ENCODE measurements around the gene RARRES1. TPM values are rescaled to one million over a fixed set of nuclear protein-coding genes. Genes with fewer than 3 reads are reported as not detected.

The RARRES1 gene, protein sequence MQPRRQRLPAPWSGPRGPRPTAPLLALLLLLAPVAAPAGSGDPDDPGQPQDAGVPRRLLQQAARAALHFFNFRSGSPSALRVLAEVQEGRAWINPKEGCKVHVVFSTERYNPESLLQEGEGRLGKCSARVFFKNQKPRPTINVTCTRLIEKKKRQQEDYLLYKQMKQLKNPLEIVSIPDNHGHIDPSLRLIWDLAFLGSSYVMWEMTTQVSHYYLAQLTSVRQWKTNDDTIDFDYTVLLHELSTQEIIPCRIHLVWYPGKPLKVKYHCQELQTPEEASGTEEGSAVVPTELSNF
- total RNA-seq (2014; rRNA removed; shearing (Covaris generic)): not detected in 2 replicates
- not detected in 2 replicates for total RNA-seq (2022)
- Bru-seq, nascent RNA: not detected
- BruChase-seq, experiment 1, labeled RNA remaining after a 6-hour chase: percentile 7 among the genes with signal in this experiment
- not detected for BruChase-seq, experiment 2, labeled RNA remaining after a 2-hour chase
- long read RNA-seq, partial matches to known transcripts: 0 of 4 reads
- long read RNA-seq, other reads (novel, unspliced or antisense): 4 of 4 reads

DNA sequence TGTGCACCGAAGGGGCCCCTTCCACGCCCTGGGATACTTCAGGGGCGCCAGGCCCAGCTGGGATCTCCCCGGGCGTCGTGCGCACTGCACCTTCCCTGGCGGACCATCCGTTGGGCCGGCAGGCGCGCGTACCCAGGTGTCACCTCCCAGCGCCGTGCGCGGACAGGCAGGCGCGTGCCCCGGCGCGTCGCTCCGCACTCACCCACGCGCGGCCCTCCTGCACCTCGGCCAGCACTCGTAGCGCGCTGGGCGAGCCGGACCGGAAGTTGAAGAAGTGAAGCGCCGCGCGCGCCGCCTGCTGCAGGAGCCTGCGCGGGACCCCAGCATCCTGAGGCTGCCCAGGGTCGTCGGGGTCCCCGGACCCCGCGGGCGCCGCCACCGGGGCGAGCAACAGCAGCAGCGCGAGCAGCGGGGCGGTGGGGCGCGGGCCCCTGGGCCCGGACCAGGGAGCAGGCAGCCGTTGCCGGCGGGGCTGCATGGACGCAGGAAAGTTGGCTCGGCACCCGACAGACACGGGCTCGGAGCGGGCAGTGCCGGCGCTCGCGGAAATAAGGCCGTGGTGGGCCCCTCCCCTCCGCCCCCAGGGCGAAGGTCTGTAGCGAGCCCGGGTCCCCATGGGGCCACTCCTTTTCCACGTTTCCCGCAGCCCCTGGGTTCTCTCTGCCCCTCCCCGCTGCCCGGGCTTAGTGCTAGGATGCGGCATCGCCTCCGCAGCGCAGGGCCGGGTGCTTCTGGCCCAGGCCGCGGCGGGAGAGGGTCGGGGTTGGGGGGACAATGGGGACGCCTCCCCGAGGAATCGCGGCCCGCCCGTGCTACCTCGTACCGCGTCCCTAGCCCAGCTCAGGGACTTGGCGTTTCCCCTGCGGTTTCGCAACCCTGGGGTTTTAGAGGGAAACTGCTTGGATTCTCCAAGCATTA is at the start of gene RARRES1:
Gene RARRES1, minus strand, starts transcription at position 520 of the 918 bp plus-strand sequence. Its CDS starts 42 bp downstream, at position 478.
- Histone ChIP-seq H3K36me3 (ENCODE audit: insufficient read depth, low read length) (peaks cover 3% of the 10 kb centered on the region; the same call in 1 of the 2 replicates), H3K4me1 (ENCODE audit: insufficient read depth, low read length, poor library complexity, severe bottlenecking) (peaks cover 5% of the 10 kb centered on the region), H3K4me2 (ENCODE audit: low read length) (peak within 1 kb of the TSS; percentile 5; the same call in 1 of the 2 replicates), H3K27ac (ENCODE audit: low read depth, low read length, poor library complexity, severe bottlenecking) (no peak within 1 kb of the TSS), H3K4me3 (ENCODE audit: low read depth, low read length, poor library complexity, severe bottlenecking) (no peak within 1 kb of the TSS), H2AFZ (ENCODE audit: low read length) (no peak within 1 kb of the TSS), H3K9me3 (ENCODE audit: low read length) (peaks cover 10% of the 10 kb centered on the region), H3K79me2 (ENCODE audit: insufficient read depth, low read depth, low read length) (no peaks in the 10 kb centered on the region), H3K9me2 (ENCODE audit: insufficient read depth, low read length) (no peaks in the 10 kb centered on the region), H4K20me1 (ENCODE audit: insufficient read depth, low read length) (no peaks in the 10 kb centered on the region)
- no TSS peak for BruUV-seq (replicated peaks)
- no peak for TF ChIP-seq EZH2phosphoT487 (IDR thresholded peaks at IDR 0.05; ENCODE audit: borderline replicate concordance, low read depth, low read length)
- TF ChIP-seq, protein P1, sequence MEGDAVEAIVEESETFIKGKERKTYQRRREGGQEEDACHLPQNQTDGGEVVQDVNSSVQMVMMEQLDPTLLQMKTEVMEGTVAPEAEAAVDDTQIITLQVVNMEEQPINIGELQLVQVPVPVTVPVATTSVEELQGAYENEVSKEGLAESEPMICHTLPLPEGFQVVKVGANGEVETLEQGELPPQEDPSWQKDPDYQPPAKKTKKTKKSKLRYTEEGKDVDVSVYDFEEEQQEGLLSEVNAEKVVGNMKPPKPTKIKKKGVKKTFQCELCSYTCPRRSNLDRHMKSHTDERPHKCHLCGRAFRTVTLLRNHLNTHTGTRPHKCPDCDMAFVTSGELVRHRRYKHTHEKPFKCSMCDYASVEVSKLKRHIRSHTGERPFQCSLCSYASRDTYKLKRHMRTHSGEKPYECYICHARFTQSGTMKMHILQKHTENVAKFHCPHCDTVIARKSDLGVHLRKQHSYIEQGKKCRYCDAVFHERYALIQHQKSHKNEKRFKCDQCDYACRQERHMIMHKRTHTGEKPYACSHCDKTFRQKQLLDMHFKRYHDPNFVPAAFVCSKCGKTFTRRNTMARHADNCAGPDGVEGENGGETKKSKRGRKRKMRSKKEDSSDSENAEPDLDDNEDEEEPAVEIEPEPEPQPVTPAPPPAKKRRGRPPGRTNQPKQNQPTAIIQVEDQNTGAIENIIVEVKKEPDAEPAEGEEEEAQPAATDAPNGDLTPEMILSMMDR (conservative IDR thresholded peaks at IDR 0.05; ENCODE audit: low read length): no peak
- intact Hi-C loops (cut with micrococcal nuclease; ENCODE audit: unreplicated experiment): no loop called here
- CTCF ChIA-PET (ENCODE audit: unreplicated experiment): no interaction called here
- DNase-seq (ENCODE audit: low spot score): no peak
- POLR2A ChIA-PET: no interaction called here

DNA sequence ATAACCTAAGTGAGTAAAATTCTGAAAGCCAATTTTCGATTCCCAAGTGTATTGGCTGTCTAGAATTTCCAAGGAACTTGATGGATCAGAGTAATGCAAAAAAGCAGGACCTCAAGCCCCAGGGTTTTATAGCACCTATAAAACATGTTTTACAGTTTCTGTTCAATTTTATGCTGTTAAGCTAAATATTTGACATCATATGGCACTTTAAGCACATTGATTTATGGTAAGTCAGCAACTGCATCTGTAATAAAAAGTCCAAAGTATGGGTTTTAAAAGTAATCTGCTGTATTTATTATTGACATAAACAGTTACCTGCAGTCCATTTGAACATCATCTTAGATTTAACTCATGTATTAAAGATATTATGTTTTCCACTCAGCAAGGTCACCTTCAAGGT is 49.6 kb upstream of the RARRES1 start:
- BruUV-seq (replicated peaks): no TSS peak
- no peaks in the 10 kb centered on the region for H3K9me3 ChIP-seq (ENCODE audit: low read length)
- intact Hi-C loops (cut with micrococcal nuclease; ENCODE audit: unreplicated experiment): no loop called here

More for the DNA sequence above, 49.6 kb upstream of the RARRES1 start:
- no peak for DNase-seq (ENCODE audit: low spot score)
- Histone ChIP-seq H3K27ac (ENCODE audit: low read depth, low read length, poor library complexity, severe bottlenecking) (no peak overlapping the region), H3K4me1 (ENCODE audit: insufficient read depth, low read length, poor library complexity, severe bottlenecking) (no peaks in the 10 kb centered on the region), H3K79me2 (ENCODE audit: insufficient read depth, low read depth, low read length) (no peaks in the 10 kb centered on the region), H2AFZ (ENCODE audit: low read length) (no peak overlapping the region), H3K4me2 (ENCODE audit: low read length) (no peak overlapping the region), H3K36me3 (ENCODE audit: insufficient read depth, low read length) (no peaks in the 10 kb centered on the region), H4K20me1 (ENCODE audit: insufficient read depth, low read length) (no peaks in the 10 kb centered on the region), H3K9me2 (ENCODE audit: insufficient read depth, low read length) (no peaks in the 10 kb centered on the region), H3K4me3 (ENCODE audit: low read depth, low read length, poor library complexity, severe bottlenecking) (no peak overlapping the region)
- ChIA-PET CTCF (ENCODE audit: unreplicated experiment) (no interaction called here), POLR2A (no interaction called here)
- no peak for TF ChIP-seq EZH2phosphoT487 (IDR thresholded peaks at IDR 0.05; ENCODE audit: borderline replicate concordance, low read depth, low read length)
- TF ChIP-seq, protein P1 (conservative IDR thresholded peaks at IDR 0.05; ENCODE audit: low read length): no peak
